H1 (cell line): ENCODE results near the gene CTH. TPM values are rescaled to one million over a fixed set of nuclear protein-coding genes. Genes with fewer than 3 reads are reported as not detected.

Experiments
- POU5F1 ChIP-seq: IDR thresholded peaks from 2 replicates; pipeline ENCODE4 v1.6.1; 2011; ENCODE audit warnings: low read depth, mild to moderate bottlenecking, low read length, moderate library complexity
- TBP ChIP-seq: IDR thresholded peaks from 2 replicates; pipeline ENCODE4 v1.6.1; 2011; ENCODE audit warnings: low read depth, low read length, improper control_type of control experiment
- polyA plus RNA-seq, 7 experiments: library from polyadenylated mRNA; depleted of rRNA in 3 of 7; stranded (reverse) in 5 of 7; unstranded in 2 of 7; fragments of >200 nt in 5 of 7; fragments of 200-250 nt in 2 of 7; gene quantifications; 1 replicate in 5 of 7; 2 replicates in 1 of 7; 4 replicates in 1 of 7; pipeline versions ENCODE4 v1.2.1 to v1.2.3, GENCODE V29; 2011 to 2013; ENCODE audit warnings: missing spikeins in 2 of 7, mixed read lengths in 2 of 7
- total RNA-seq: library from RNA; stranded (reverse); fragmentation: NEBNext Ultra II Directional; extraction: Animal tissue kit (Norgen Biotek cat#: 25700); gene quantifications from 2 replicates; pipeline ENCODE4 v1.2.1, GENCODE V29; 2021
- TF ChIP-seq, protein P1 (sequence below): fragments of 300-600 bp; sonication (generic); IDR thresholded peaks from 2 replicates; pipeline ENCODE4 v1.7.1; 2012; ENCODE audit warnings: low read length, moderate library complexity, mild to moderate bottlenecking, inconsistent platforms; ENCODE audit not compliant: insufficient replicate concordance

The CTH gene
- total and polyA plus RNA-seq, 2 of the 8 experiments (the other 6 are each of a cell fraction or from before 2014, with no cell fraction given) = 31.7 to 33.2 TPM

DNA sequence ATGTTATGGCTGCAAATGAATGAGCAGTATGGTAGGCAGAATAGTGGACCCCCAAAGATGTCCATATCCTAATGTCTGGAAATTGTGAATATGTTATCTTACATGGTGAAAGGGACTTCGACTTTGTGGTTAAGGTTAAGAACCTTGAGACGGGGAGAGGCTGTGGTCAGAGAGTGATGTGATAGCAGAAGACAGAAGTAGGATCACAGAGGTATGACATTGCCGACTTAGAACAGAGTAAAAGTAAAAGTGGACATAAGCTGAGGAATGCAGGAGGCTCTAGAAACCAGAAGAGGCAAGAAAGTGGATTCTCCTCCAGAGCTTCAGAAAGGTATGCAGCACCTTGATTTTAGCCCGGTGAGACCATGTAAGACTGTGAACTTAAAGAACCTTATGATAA, 74.6 kb downstream of the CTH start (continued):
- TF ChIP-seq, protein P1, sequence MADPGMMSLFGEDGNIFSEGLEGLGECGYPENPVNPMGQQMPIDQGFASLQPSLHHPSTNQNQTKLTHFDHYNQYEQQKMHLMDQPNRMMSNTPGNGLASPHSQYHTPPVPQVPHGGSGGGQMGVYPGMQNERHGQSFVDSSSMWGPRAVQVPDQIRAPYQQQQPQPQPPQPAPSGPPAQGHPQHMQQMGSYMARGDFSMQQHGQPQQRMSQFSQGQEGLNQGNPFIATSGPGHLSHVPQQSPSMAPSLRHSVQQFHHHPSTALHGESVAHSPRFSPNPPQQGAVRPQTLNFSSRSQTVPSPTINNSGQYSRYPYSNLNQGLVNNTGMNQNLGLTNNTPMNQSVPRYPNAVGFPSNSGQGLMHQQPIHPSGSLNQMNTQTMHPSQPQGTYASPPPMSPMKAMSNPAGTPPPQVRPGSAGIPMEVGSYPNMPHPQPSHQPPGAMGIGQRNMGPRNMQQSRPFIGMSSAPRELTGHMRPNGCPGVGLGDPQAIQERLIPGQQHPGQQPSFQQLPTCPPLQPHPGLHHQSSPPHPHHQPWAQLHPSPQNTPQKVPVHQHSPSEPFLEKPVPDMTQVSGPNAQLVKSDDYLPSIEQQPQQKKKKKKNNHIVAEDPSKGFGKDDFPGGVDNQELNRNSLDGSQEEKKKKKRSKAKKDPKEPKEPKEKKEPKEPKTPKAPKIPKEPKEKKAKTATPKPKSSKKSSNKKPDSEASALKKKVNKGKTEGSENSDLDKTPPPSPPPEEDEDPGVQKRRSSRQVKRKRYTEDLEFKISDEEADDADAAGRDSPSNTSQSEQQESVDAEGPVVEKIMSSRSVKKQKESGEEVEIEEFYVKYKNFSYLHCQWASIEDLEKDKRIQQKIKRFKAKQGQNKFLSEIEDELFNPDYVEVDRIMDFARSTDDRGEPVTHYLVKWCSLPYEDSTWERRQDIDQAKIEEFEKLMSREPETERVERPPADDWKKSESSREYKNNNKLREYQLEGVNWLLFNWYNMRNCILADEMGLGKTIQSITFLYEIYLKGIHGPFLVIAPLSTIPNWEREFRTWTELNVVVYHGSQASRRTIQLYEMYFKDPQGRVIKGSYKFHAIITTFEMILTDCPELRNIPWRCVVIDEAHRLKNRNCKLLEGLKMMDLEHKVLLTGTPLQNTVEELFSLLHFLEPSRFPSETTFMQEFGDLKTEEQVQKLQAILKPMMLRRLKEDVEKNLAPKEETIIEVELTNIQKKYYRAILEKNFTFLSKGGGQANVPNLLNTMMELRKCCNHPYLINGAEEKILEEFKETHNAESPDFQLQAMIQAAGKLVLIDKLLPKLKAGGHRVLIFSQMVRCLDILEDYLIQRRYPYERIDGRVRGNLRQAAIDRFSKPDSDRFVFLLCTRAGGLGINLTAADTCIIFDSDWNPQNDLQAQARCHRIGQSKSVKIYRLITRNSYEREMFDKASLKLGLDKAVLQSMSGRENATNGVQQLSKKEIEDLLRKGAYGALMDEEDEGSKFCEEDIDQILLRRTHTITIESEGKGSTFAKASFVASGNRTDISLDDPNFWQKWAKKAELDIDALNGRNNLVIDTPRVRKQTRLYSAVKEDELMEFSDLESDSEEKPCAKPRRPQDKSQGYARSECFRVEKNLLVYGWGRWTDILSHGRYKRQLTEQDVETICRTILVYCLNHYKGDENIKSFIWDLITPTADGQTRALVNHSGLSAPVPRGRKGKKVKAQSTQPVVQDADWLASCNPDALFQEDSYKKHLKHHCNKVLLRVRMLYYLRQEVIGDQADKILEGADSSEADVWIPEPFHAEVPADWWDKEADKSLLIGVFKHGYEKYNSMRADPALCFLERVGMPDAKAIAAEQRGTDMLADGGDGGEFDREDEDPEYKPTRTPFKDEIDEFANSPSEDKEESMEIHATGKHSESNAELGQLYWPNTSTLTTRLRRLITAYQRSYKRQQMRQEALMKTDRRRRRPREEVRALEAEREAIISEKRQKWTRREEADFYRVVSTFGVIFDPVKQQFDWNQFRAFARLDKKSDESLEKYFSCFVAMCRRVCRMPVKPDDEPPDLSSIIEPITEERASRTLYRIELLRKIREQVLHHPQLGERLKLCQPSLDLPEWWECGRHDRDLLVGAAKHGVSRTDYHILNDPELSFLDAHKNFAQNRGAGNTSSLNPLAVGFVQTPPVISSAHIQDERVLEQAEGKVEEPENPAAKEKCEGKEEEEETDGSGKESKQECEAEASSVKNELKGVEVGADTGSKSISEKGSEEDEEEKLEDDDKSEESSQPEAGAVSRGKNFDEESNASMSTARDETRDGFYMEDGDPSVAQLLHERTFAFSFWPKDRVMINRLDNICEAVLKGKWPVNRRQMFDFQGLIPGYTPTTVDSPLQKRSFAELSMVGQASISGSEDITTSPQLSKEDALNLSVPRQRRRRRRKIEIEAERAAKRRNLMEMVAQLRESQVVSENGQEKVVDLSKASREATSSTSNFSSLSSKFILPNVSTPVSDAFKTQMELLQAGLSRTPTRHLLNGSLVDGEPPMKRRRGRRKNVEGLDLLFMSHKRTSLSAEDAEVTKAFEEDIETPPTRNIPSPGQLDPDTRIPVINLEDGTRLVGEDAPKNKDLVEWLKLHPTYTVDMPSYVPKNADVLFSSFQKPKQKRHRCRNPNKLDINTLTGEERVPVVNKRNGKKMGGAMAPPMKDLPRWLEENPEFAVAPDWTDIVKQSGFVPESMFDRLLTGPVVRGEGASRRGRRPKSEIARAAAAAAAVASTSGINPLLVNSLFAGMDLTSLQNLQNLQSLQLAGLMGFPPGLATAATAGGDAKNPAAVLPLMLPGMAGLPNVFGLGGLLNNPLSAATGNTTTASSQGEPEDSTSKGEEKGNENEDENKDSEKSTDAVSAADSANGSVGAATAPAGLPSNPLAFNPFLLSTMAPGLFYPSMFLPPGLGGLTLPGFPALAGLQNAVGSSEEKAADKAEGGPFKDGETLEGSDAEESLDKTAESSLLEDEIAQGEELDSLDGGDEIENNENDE = no peak
- no peak for TF ChIP-seq POU5F1
- no peak for TF ChIP-seq TBP
